Endothelial cell of umbilical vein (primary cell): ENCODE results near the gene ATXN7L2. TPM values are rescaled to one million over a fixed set of nuclear protein-coding genes. Genes with fewer than 3 reads are reported as not detected.

Experiments used
- BruUV-seq: library from RNA; stranded (reverse); fragments of 400-500 nt; replicated peaks from 2 replicates; lab custom pipeline; 2021; lab: Mats Ljungman, UMichigan
- CTCF ChIA-PET: fragments of 300-600, 350-600 bp; sonication (Branson Sonifier 250); formaldehyde crosslinking; loops from one replicate; lab custom pipeline; 2021; ENCODE audit warnings: antibody characterized with exemption, inconsistent platforms; lab: Charles Lee
- POLR2A ChIA-PET: fragments of 300-600, 350-600 bp; sonication (Branson Sonifier 250); formaldehyde crosslinking; loops from one replicate; lab custom pipeline; 2021; ENCODE audit warnings: antibody characterized with exemption, inconsistent platforms; lab: Charles Lee
- DNase-seq: peaks from one replicate; pipeline ENCODE4 v3.0.0-alpha.2; 2011; ENCODE audit warnings: low read depth, low spot score
- FAIRE-seq: peaks from 2 replicates; lab custom pipeline; 2011; peaks lifted over from hg19 to GRCh38; lab: Jason Lieb, UNC
- H2AFZ ChIP-seq: 2 replicates; pipeline ENCODE4 v1.6.0; 2012; ENCODE audit warnings: low read depth, low read length, control low read depth, inconsistent platforms
- H3K27ac ChIP-seq: 2 replicates; pipeline ENCODE4 v1.5.1; 2011; ENCODE audit warnings: low read depth, mild to moderate bottlenecking, control low read depth, low read length, moderate library complexity; ENCODE audit not compliant: insufficient read depth
- H3K27me3 ChIP-seq, 2 experiments: 2 replicates each; pipeline versions ENCODE4 v1.6.0 to v1.6.1; 2011; ENCODE audit warnings: low read length in 2 of 2, mixed read lengths in 1 of 2; ENCODE audit not compliant: control insufficient read depth in 2 of 2, insufficient read depth in 2 of 2
- H3K36me3 ChIP-seq, 2 experiments: 2 replicates in 1 of 2; 3 replicates in 1 of 2; pipeline ENCODE4 v1.5.1; 2011; ENCODE audit warnings: low read length in 2 of 2, mild to moderate bottlenecking in 1 of 2, moderate library complexity in 1 of 2; ENCODE audit not compliant: control insufficient read depth in 2 of 2, insufficient read depth in 2 of 2; ENCODE audit errors: extremely low read depth in 1 of 2
- H3K4me1 ChIP-seq: 3 replicates; pipeline ENCODE4 v1.5.1; 2011; ENCODE audit warnings: mild to moderate bottlenecking, low read length; ENCODE audit not compliant: control insufficient read depth, insufficient read depth; ENCODE audit errors: extremely low read depth
- H3K4me2 ChIP-seq: 2 replicates; pipeline ENCODE4 v1.6.1; 2011; ENCODE audit warnings: low read length, control low read depth, mixed read lengths; ENCODE audit not compliant: insufficient read depth
- H3K4me3 ChIP-seq, 3 experiments: fragments of 200-600 bp in 1 of 3; sonication (generic), shearing (Covaris generic) in 1 of 3; replicated peaks in 1 of 3; 2 replicates each; pipeline ENCODE4 v1.5.1; 2011 to 2016; ENCODE audit warnings: control low read depth in 3 of 3, low read length in 3 of 3, mild to moderate bottlenecking in 2 of 3, inconsistent platforms in 1 of 3, low read depth in 1 of 3, moderate library complexity in 1 of 3; ENCODE audit not compliant: insufficient read depth in 1 of 3
- H3K79me2 ChIP-seq: 2 replicates; pipeline ENCODE4 v1.6.0; 2012; ENCODE audit warnings: low read length, inconsistent platforms; ENCODE audit not compliant: control insufficient read depth, insufficient read depth
- H3K9ac ChIP-seq: replicated peaks from 2 replicates; pipeline ENCODE3; 2011; ENCODE audit warnings: low read length, control low read depth; ENCODE audit not compliant: insufficient read depth; ENCODE audit errors: extremely low read depth
- H3K9me1 ChIP-seq: replicated peaks from 3 replicates; pipeline ENCODE4 v1.6.0; 2011; ENCODE audit warnings: mild to moderate bottlenecking, low read length; ENCODE audit not compliant: control insufficient read depth, insufficient read depth; ENCODE audit errors: extremely low read depth
- H3K9me3 ChIP-seq: replicated peaks from 2 replicates; pipeline ENCODE4 v1.5.1; 2012; ENCODE audit warnings: low read length, inconsistent platforms; ENCODE audit not compliant: control insufficient read depth, insufficient read depth
- H4K20me1 ChIP-seq: replicated peaks from 2 replicates; pipeline ENCODE3; 2011; ENCODE audit warnings: mild to moderate bottlenecking, low read length; ENCODE audit not compliant: control insufficient read depth, insufficient read depth; ENCODE audit errors: extremely low read depth
- EZH2 ChIP-seq: IDR thresholded peaks from 2 replicates; pipeline ENCODE4 v1.6.1; 2012; ENCODE audit warnings: borderline replicate concordance, low read depth, mild to moderate bottlenecking, moderate library complexity, low read length, inconsistent platforms; ENCODE audit not compliant: severe bottlenecking
- FOS ChIP-seq: IDR thresholded peaks from 2 replicates; pipeline ENCODE4 v1.6.1; 2011; ENCODE audit warnings: mild to moderate bottlenecking, low read length, moderate library complexity, borderline replicate concordance; ENCODE audit not compliant: insufficient read depth
- GATA2 ChIP-seq: IDR thresholded peaks from 2 replicates; pipeline ENCODE4 v1.7.0; 2011; ENCODE audit warnings: low read depth, mild to moderate bottlenecking, moderate library complexity, mixed read lengths, low read length; ENCODE audit not compliant: insufficient read length, insufficient read depth
- JUN ChIP-seq: IDR thresholded peaks from 2 replicates; pipeline ENCODE4 v1.6.1; 2011; ENCODE audit warnings: borderline replicate concordance, low read depth; ENCODE audit not compliant: insufficient read length, insufficient read depth
- MYC ChIP-seq: IDR thresholded peaks from one replicate; pipeline ENCODE4 v1.6.1; 2011; ENCODE audit warnings: mild to moderate bottlenecking, low read depth, low read length
- POLR2A ChIP-seq: IDR thresholded peaks from 2 replicates; pipeline ENCODE4 v1.6.1; 2012; ENCODE audit warnings: low read depth, mild to moderate bottlenecking, control low read depth, low read length
- POLR2AphosphoS5 ChIP-seq: IDR thresholded peaks from 2 replicates; pipeline ENCODE4 v1.6.1; 2012; ENCODE audit warnings: low read depth, mild to moderate bottlenecking, control low read depth, low read length, moderate library complexity; ENCODE audit not compliant: insufficient read depth
- dilution Hi-C: fragments of 300-500 bp; cut with MboI; formaldehyde crosslinking; loops from one replicate; pipeline ENCODE4 v1.15.0; 2019; ENCODE audit warnings: low sequenced_read_pairs; ENCODE audit not compliant: extremely low pct_ligation_motif_present
- intact Hi-C: fragments of 100-400 bp; cut with micrococcal nuclease; formaldehyde crosslinking; loops from one replicate; pipeline ENCODE4 v1.10.0; 2022
- polyA plus RNA-seq, 4 experiments: library from polyadenylated mRNA; depleted of rRNA in 3 of 4; stranded (reverse) in 3 of 4; unstranded in 1 of 4; fragments of >200 nt; gene quantifications; 2 replicates each; pipeline versions ENCODE4 v1.2.1 to v1.2.3, GENCODE V29; 2011 to 2012; ENCODE audit warnings: missing spikeins in 1 of 4
- total RNA-seq: library from RNA; stranded (reverse); gene quantifications from 2 replicates; pipeline ENCODE4 v1.2.3, GENCODE V29; 2021
- TF ChIP-seq, protein P1 (sequence below), 2 donors: IDR thresholded peaks; 1 replicate in 1 of 2; 2 replicates in 1 of 2; pipeline ENCODE4 v1.5.1; 2011; ENCODE audit warnings: low read length in 2 of 2, mild to moderate bottlenecking in 2 of 2, moderate library complexity in 2 of 2, control low read depth in 1 of 2, inconsistent platforms in 1 of 2, low read depth in 1 of 2; ENCODE audit not compliant: insufficient read depth in 1 of 2; ENCODE audit errors: extremely low read depth in 1 of 2
- TF ChIP-seq, protein P2 (sequence below): IDR thresholded peaks from 2 replicates; pipeline ENCODE4 v1.6.1; 2011; ENCODE audit not compliant: insufficient read depth, insufficient read length

ATXN7L2 gene
- total and polyA plus RNA-seq, 2 donors (not counting 3 experiments of a cell fraction or from before 2014, with no cell fraction given), result 4.4 to 4.9 TPM

DNA sequence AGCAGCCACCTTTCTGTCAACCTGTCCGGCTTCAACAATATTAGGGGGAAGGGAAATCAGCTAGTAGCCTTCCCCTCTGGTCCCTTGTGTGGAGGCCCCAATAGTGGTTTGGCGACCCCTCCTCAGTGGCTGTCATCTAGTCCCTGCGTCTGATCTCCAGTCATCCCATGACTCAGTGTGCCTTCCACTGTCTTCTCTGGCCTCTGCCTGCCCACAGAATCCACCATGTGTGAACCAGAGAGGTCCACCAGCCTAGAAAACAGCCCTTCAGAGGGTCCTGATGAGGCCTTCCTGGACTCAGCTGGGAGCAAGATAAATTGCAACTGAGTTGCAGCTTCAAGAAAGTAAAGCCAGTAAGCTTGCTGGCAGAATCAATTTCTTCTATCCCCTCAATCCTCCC, 3.8 kb upstream of the ATXN7L2 start:
- intact Hi-C loops (loop anchor here (10.0 kb wide), 3 partner anchors 135 to 285 kb away; partner anchors contain the start of genes AMPD2, EPS8L3 and GNAT2), dilution Hi-C loops (no loop called here)
- Histone ChIP-seq H3K27ac (no peak overlapping the region), H3K27me3 (peaks cover 28 to 32% of the 10 kb centered on the region in 2 experiments), H3K9me1 (no peaks in the 10 kb centered on the region), H3K4me3 (no peak overlapping the region), H3K4me2 (no peak overlapping the region), H2AFZ (no peak overlapping the region), H3K79me2 (no peaks in the 10 kb centered on the region), H3K36me3 (no peaks in the 10 kb centered on the region), H3K9me3 (no peaks in the 10 kb centered on the region), H3K9ac (no peak overlapping the region), H3K4me1 (peaks cover 14% of the 10 kb centered on the region), H4K20me1 (no peaks in the 10 kb centered on the region)
- TF ChIP-seq, protein P1, sequence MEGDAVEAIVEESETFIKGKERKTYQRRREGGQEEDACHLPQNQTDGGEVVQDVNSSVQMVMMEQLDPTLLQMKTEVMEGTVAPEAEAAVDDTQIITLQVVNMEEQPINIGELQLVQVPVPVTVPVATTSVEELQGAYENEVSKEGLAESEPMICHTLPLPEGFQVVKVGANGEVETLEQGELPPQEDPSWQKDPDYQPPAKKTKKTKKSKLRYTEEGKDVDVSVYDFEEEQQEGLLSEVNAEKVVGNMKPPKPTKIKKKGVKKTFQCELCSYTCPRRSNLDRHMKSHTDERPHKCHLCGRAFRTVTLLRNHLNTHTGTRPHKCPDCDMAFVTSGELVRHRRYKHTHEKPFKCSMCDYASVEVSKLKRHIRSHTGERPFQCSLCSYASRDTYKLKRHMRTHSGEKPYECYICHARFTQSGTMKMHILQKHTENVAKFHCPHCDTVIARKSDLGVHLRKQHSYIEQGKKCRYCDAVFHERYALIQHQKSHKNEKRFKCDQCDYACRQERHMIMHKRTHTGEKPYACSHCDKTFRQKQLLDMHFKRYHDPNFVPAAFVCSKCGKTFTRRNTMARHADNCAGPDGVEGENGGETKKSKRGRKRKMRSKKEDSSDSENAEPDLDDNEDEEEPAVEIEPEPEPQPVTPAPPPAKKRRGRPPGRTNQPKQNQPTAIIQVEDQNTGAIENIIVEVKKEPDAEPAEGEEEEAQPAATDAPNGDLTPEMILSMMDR (IDR thresholded peaks at IDR 0.05; ENCODE audit: extremely low read depth in 1 of 2, insufficient read depth in 1 of 2, low read depth in 1 of 2, low read length in 2 of 2), result no peak
- TF ChIP-seq MYC, result no peak
- TF ChIP-seq, protein P2, sequence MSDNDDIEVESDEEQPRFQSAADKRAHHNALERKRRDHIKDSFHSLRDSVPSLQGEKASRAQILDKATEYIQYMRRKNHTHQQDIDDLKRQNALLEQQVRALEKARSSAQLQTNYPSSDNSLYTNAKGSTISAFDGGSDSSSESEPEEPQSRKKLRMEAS, result no peak
- TF ChIP-seq JUN, result no peak
- TF ChIP-seq POLR2A, result no peak
- no peak for TF ChIP-seq POLR2AphosphoS5
- no peak for TF ChIP-seq FOS
- TF ChIP-seq GATA2, result no peak
- TF ChIP-seq EZH2, result no peak
- ChIA-PET POLR2A (no interaction called here), CTCF (no interaction called here)
- no TSS peak for BruUV-seq
- FAIRE-seq, result no peak
- no peak for DNase-seq
